Ovary (tissue), 9 donors: ENCODE measurements around the gene ENOX1. TPM values are rescaled to one million over a fixed set of nuclear protein-coding genes. Genes with fewer than 3 reads are reported as not detected.

Experiments
- DNase-seq, 5 donors: peaks; one replicate each; pipeline ENCODE4 v3.0.0-alpha.2; 2019 to 2020
- H3K27ac ChIP-seq, 2 donors: fragments of 200-600 bp; one replicate each; pipeline versions ENCODE4 v1.5.1 to v1.8.0; 2019 to 2022
- H3K27me3 ChIP-seq: fragments of 200-600 bp; one replicate; pipeline ENCODE4 v1.8.0; 2022
- H3K36me3 ChIP-seq: fragments of 200-600 bp; sonication (generic); one replicate; pipeline ENCODE4 v1.5.1; 2019
- H3K4me1 ChIP-seq: one replicate; pipeline ENCODE4 v1.8.1; 2013; ENCODE audit warnings: mild to moderate bottlenecking, moderate library complexity; ENCODE audit not compliant: insufficient read depth
- H3K4me3 ChIP-seq: fragments of 200-600 bp; sonication (generic); one replicate; pipeline ENCODE4 v1.5.1; 2017
- H3K9me3 ChIP-seq, 2 donors: fragments of 200-600 bp in 1 of 2; sonication (generic) in 1 of 2; one replicate each; pipeline versions ENCODE4 v1.5.1 to v1.8.1; 2013 to 2019; ENCODE audit warnings: mild to moderate bottlenecking in 1 of 2, moderate library complexity in 1 of 2
- EP300 ChIP-seq: sonication (generic); formaldehyde crosslinking; IDR thresholded peaks from one replicate; pipeline ENCODE4 v1.6.1; 2017; ENCODE audit warnings: antibody characterized with exemption
- POLR2A ChIP-seq: fragments of 450-650 bp; IDR thresholded peaks from one replicate; pipeline ENCODE4 v1.6.1; 2017; ENCODE audit warnings: antibody characterized with exemption, mild to moderate bottlenecking, moderate library complexity
- WGBS, 3 donors: extraction: QIAGEN DNeasy Blood & Tissue Kit in 1 of 3; methylation state at CpG; one replicate each; pipeline versions ENCODE4 v1.1.5 to v1.1.7; 2013 to 2017; 5-methylcytosine and 5-hydroxymethylcytosine counted together
- intact Hi-C, 4 donors: fragments of 100-400 bp; cut with DNase I; formaldehyde crosslinking; loops; one replicate each; pipeline versions ENCODE4 v1.11.0 to v1.15.1; 2022 to 2023
- polyA plus RNA-seq, 2 donors: library from polyadenylated mRNA; stranded (reverse); fragments of 200-250 nt in 1 of 2; fragments of 350-450 nt in 1 of 2; fragmentation: Illumina TruSeq in 1 of 2; extraction: RNeasy Lipid Tissue Mini Kit (QIAGEN cat#74804) in 1 of 2; gene quantifications; one replicate each; pipeline ENCODE4 v1.2.3, GENCODE V29; 2013 to 2014
- total RNA-seq, 7 donors: library from RNA; depleted of rRNA in 2 of 7; stranded (reverse); fragments of >200 nt in 2 of 7; fragmentation: NEBNext Ultra II Directional in 3 of 7; extraction: Animal tissue kit (Norgen Biotek cat#: 25700) in 3 of 7; gene quantifications; one replicate each; pipeline versions ENCODE4 v1.1.0 to v1.2.4, GENCODE V29; 2016 to 2023
- TF ChIP-seq, protein P1 (sequence below), 3 donors: fragments of 450-650 bp in 2 of 3; fragments of 200-600 bp in 1 of 3; IDR thresholded peaks; one replicate each; pipeline versions ENCODE4 v1.5.1 to v1.8.0; 2016 to 2022; ENCODE audit warnings: antibody characterized with exemption in 3 of 3, mild to moderate bottlenecking in 1 of 3
- donor health status: DM: no; HTN: no; CAD: no; lungs with moderate emphysema.
- donor health status: DM: no; HTN: no; CAD: no.
- donor health status: Bipolar disorder and iron deficiency.
- donor health status: DM: yes; HTN: yes; CAD: no.
- donor health status: DM: no; HTN: no; CAD: no.
- donor health status: DM: yes; HTN: yes; CAD: no.

The ENOX1 gene
- total and polyA plus RNA-seq, 9 donors: 3.6 to 17.5 (median 7.8) TPM

DNA sequence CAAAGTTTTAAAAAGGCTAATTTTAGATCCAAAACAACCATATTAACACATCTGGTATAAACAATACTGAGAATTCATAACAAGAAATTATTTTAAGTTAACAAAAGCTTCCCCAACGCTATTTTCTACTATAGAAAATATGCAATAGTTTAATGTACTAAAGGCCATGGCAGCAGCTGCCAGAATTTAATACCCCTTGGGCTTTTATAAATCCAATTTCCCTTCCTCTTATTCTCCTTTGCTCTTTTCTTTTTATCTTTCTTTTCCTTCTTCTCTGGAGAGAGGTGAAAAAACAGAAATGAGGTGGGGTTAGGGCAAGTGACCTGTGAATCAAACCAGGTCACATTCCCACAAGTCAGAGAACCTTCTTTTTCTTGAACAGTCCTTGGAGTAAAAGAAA is 58.9 kb downstream of the ENOX1 start:
- 30 to 45% (median 37%) methylated on average over 1 of the region's 1 CpG for WGBS, 3 donors
- DNase-seq: no peak
- intact Hi-C loops: no loop called here
- Histone ChIP-seq H3K4me3 (no peak overlapping the region), H3K27ac (no peak overlapping the region), H3K36me3 (no peaks in the 10 kb centered on the region), H3K27me3 (no peaks in the 10 kb centered on the region), H3K9me3 (no peaks in the 10 kb centered on the region), H3K4me1 (no peaks in the 10 kb centered on the region)
- TF ChIP-seq EP300 (no peak), POLR2A (no peak)
- TF ChIP-seq, protein P1, sequence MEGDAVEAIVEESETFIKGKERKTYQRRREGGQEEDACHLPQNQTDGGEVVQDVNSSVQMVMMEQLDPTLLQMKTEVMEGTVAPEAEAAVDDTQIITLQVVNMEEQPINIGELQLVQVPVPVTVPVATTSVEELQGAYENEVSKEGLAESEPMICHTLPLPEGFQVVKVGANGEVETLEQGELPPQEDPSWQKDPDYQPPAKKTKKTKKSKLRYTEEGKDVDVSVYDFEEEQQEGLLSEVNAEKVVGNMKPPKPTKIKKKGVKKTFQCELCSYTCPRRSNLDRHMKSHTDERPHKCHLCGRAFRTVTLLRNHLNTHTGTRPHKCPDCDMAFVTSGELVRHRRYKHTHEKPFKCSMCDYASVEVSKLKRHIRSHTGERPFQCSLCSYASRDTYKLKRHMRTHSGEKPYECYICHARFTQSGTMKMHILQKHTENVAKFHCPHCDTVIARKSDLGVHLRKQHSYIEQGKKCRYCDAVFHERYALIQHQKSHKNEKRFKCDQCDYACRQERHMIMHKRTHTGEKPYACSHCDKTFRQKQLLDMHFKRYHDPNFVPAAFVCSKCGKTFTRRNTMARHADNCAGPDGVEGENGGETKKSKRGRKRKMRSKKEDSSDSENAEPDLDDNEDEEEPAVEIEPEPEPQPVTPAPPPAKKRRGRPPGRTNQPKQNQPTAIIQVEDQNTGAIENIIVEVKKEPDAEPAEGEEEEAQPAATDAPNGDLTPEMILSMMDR (IDR thresholded peaks at IDR 0.05): no peak

DNA sequence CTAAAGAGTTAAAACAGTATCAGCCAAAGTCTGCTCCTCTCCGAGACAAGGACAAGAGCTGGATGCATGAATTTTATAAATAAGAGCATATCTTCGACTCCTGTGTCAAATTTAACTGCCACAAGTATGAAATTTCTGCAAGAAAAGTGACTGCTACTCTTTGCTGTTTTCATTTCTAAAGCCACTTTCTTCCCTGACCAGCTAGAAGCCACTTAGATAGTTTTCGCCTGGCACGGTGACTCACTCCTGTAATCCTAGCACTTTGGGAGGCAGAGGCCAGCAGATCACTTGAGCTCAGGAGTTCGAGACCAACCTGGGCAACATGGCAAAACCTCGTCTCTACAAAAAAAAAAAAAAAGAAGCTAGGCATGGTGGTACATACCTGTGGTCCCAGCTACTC is 61.3 kb downstream of the ENOX1 start:
- no peaks in the 10 kb centered on the region for H3K36me3 ChIP-seq
- no peak for TF ChIP-seq EP300
- TF ChIP-seq, protein P1 (IDR thresholded peaks at IDR 0.05): no peak
- TF ChIP-seq POLR2A: no peak
- H3K27me3 ChIP-seq: no peaks in the 10 kb centered on the region
- DNase-seq: no peak
- WGBS, 3 donors: 72 to 82% (median 72%) methylated on average over 6 of the region's 6 CpGs
- no peak overlapping the region for H3K27ac ChIP-seq
- H3K9me3 ChIP-seq: no peaks in the 10 kb centered on the region
- H3K4me1 ChIP-seq: no peaks in the 10 kb centered on the region
- no peak overlapping the region for H3K4me3 ChIP-seq
- intact Hi-C loops: no loop called here

DNA sequence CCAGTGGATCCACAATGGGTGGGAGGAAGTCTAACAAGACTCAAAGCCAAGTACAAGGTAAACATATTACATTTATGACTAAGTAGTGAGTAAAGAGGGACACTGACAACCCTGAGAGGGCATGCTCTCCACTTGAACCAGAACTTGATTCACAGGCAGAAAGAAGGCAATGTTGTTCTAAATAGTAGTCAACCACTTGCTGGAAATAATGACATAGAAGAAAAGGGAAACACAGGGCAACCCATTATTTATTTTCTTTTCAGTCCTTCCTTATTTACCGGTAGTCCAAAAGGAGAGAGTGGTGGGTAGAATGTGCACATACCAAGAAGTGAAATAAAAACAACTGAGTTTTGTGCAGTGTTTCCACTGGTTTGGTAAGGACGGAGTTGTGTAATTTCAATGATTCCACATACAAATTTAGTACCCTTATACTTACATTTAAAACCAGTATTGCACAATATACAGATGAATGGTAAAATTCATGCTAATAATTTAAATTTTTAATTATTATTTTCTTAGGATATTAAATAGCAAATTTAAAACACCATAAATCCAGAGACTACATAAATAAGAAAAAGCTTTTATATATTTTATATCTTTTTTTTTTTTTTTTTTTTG is 65.9 kb downstream of the ENOX1 start:
- DNase-seq: no peak
- Histone ChIP-seq H3K9me3 (no peaks in the 10 kb centered on the region), H3K27ac (no peak overlapping the region), H3K36me3 (no peaks in the 10 kb centered on the region), H3K4me3 (no peak overlapping the region), H3K27me3 (no peaks in the 10 kb centered on the region), H3K4me1 (no peaks in the 10 kb centered on the region)
- intact Hi-C loops: no loop called here
- TF ChIP-seq POLR2A (no peak), EP300 (no peak)
- TF ChIP-seq, protein P1 (IDR thresholded peaks at IDR 0.05): no peak
- 47 to 49% (median 47%) methylated on average over 2 of the region's 2 CpGs for whole genome bisulfite sequencing, 3 donors

DNA sequence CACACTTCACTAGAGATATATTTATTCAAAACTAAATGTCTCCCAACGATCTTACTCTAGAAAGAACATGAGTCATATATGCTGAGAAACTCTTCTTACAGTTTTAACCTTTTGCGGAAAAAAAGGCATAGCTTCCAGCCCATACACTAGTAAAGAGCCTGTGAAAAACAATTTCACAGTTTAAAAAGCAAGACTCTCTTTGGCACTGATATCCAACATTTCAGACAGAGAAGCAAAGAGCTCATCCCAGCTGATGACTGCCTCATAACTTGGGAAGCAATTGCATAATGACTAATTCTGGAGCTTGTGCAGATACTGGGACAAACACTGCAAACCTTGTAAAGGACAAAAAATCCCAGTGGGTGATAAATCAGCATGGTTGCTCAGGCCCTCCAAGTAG is 88.0 kb downstream of the ENOX1 start:
- DNase-seq: no peak
- Histone ChIP-seq H3K27ac (no peak overlapping the region), H3K4me3 (no peak overlapping the region), H3K9me3 (no peaks in the 10 kb centered on the region), H3K27me3 (no peaks in the 10 kb centered on the region), H3K36me3 (no peaks in the 10 kb centered on the region), H3K4me1 (no peaks in the 10 kb centered on the region)
- WGBS, 3 donors: 49 to 62% (median 51%) methylated on average over 2 of the region's 2 CpGs
- TF ChIP-seq, protein P1 (IDR thresholded peaks at IDR 0.05): no peak
- TF ChIP-seq EP300 (no peak), POLR2A (no peak)
- intact Hi-C loops: no loop called here
